KMS-11 (cell line): ENCODE results near the gene PYCR2.
"Not testable (repeated sequence)": the region's sequence is repeated elsewhere in the genome, so short reads cannot be mapped to it uniquely, and the experiment has no call there.

Source experiments
- H2AFZ ChIP-seq: fragments of 200-600 bp; sonication (generic); 2 replicates; pipeline ENCODE4 v1.6.1; 2016; ENCODE audit warnings: antibody characterized with exemption, mixed run types, low read depth
- H3K27ac ChIP-seq: fragments of 200-600 bp; sonication (generic); 2 replicates; pipeline ENCODE4 v1.6.1; 2016; ENCODE audit warnings: mild to moderate bottlenecking, mixed run types
- H3K27me3 ChIP-seq: fragments of 200-600 bp; sonication (generic); 2 replicates; pipeline ENCODE4 v1.6.1; 2017; ENCODE audit warnings: mild to moderate bottlenecking, low read depth, mixed run types, moderate library complexity; ENCODE audit not compliant: insufficient read depth
- H3K36me3 ChIP-seq: fragments of 200-600 bp; sonication (generic); 2 replicates; pipeline ENCODE4 v1.6.1; 2017; ENCODE audit warnings: mild to moderate bottlenecking, mixed run types; ENCODE audit not compliant: insufficient read depth
- H3K4me1 ChIP-seq: fragments of 200-600 bp; sonication (generic); 2 replicates; pipeline ENCODE4 v1.6.1; 2016; ENCODE audit warnings: mild to moderate bottlenecking, low read depth, mixed run types; ENCODE audit not compliant: poor library complexity, severe bottlenecking
- H3K4me2 ChIP-seq: fragments of 200-600 bp; sonication (generic); 2 replicates; pipeline ENCODE4 v1.7.0; 2016; ENCODE audit warnings: mild to moderate bottlenecking, mixed run types
- H3K4me3 ChIP-seq: fragments of 200-600 bp; sonication (generic); IDR thresholded peaks from 2 replicates; pipeline ENCODE4 v1.6.1; 2017; ENCODE audit warnings: low read depth, low read length, mixed read lengths; ENCODE audit not compliant: insufficient read depth
- H3K79me2 ChIP-seq: fragments of 200-600 bp; sonication (generic); 2 replicates; pipeline ENCODE4 v1.6.1; 2016; ENCODE audit warnings: low read depth, mixed run types; ENCODE audit not compliant: insufficient read depth
- H3K9ac ChIP-seq: fragments of 200-600 bp; sonication (generic); 2 replicates; pipeline ENCODE4 v1.6.1; 2016; ENCODE audit warnings: mild to moderate bottlenecking, mixed run types
- H4K20me1 ChIP-seq: fragments of 200-600 bp; sonication (generic); 2 replicates; pipeline ENCODE4 v1.6.1; 2016; ENCODE audit warnings: mild to moderate bottlenecking, mixed run types; ENCODE audit not compliant: insufficient read depth
- TF ChIP-seq, protein P1 (sequence below): fragments of 200-600 bp; sonication (generic); conservative IDR thresholded peaks from 2 replicates; pipeline ENCODE4 v1.6.1; 2017; ENCODE audit warnings: low read depth, mild to moderate bottlenecking, antibody characterized with exemption, low read length, moderate library complexity, mixed read lengths

The PYCR2 gene

DNA sequence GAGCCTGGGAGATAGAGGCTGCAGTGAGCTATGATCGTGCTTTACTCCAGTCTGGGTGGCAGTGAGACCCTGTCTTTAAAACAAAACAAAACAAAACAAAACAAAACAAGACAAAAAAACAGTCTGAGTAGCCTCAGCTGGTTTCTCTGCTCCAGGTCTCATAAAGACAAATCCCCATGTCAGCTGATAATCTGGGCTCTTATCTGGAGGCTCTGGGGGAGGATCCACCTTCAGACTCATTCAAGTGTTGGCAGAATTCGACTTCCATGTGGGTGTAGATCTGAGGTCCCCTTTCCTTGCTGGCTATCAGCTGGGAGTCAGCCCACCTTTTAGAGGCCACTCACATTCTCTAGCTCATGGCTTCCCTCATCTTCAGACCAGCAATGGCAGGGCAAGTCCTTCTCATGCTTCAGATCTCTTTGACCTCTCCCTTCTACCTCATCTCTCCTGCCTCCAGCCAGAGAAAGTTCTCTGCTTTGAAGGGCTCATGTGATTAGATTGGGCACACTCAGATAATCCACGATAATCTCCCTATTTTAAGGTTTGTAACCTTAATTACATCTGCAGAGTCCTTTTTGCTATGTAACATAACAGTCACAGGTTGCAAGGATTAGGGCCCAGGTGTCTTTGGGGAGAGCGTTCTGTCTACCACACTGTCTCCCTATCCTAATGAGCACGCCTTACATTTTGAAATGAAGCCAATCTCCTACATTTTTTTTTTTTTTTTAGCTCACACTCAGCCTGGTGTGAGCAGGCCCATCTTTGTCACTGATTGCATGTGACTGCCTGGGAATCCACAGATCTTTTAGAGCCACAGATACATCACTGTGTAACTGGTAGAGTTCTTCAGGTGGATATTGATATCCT, 7.5 kb upstream of the PYCR2 start:
- H3K9ac ChIP-seq, result no peak overlapping the region
- H2AFZ ChIP-seq, result peak overlapping the region; percentile 1; the same call in 1 of the 2 replicates

GRCh38 chr1:225930566-225930965, 6.5 kb upstream of the PYCR2 start:
- no peak overlapping the region for H2AFZ ChIP-seq
- no peaks in the 10 kb centered on the region for H3K79me2 ChIP-seq

More for the DNA sequence above, 7.5 kb upstream of the PYCR2 start:
- no peaks in the 10 kb centered on the region for H3K79me2 ChIP-seq
- no peak overlapping the region for H3K4me2 ChIP-seq
- no peaks in the 10 kb centered on the region for H3K27me3 ChIP-seq
- no peaks in the 10 kb centered on the region for H4K20me1 ChIP-seq
- TF ChIP-seq, protein P1, sequence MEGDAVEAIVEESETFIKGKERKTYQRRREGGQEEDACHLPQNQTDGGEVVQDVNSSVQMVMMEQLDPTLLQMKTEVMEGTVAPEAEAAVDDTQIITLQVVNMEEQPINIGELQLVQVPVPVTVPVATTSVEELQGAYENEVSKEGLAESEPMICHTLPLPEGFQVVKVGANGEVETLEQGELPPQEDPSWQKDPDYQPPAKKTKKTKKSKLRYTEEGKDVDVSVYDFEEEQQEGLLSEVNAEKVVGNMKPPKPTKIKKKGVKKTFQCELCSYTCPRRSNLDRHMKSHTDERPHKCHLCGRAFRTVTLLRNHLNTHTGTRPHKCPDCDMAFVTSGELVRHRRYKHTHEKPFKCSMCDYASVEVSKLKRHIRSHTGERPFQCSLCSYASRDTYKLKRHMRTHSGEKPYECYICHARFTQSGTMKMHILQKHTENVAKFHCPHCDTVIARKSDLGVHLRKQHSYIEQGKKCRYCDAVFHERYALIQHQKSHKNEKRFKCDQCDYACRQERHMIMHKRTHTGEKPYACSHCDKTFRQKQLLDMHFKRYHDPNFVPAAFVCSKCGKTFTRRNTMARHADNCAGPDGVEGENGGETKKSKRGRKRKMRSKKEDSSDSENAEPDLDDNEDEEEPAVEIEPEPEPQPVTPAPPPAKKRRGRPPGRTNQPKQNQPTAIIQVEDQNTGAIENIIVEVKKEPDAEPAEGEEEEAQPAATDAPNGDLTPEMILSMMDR, result no peak
- no peak overlapping the region for H3K27ac ChIP-seq
- peaks cover 6% of the 10 kb centered on the region for H3K4me1 ChIP-seq
- no peak overlapping the region for H3K4me3 ChIP-seq
- H3K36me3 ChIP-seq, result no peaks in the 10 kb centered on the region

DNA sequence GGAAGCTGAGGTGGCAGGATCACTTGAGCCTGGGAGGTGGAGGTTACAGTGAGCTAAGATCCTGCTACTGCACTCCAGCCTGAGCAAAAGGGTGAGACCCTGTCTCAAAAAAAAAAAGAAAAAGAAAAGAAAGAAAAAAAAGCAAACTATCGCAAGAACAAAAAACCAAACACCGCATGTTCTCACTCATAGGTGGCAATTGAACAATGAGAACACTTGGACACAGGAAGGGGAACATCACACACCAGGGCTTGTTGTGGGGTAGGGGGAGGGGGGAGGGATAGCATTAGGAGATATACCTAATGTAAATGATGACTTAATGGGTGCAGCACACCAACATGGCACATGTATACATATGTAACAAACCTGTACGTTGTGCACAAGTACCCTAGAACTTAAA, 5.4 kb upstream of the PYCR2 start:
- H3K4me1 ChIP-seq, H4K20me1 ChIP-seq, H3K27me3 ChIP-seq, H3K9ac ChIP-seq, H3K4me2 ChIP-seq, H3K79me2 ChIP-seq, H3K27ac ChIP-seq, H3K4me3 ChIP-seq, H3K36me3 ChIP-seq, H2AFZ ChIP-seq: not testable (repeated sequence)

More at GRCh38 chr1:225930566-225930965, 6.5 kb upstream of the PYCR2 start:
- H3K27ac ChIP-seq, result no peak overlapping the region
- H4K20me1 ChIP-seq, result no peaks in the 10 kb centered on the region
- H3K27me3 ChIP-seq, result no peaks in the 10 kb centered on the region
- no peaks in the 10 kb centered on the region for H3K36me3 ChIP-seq
- TF ChIP-seq, protein P1, result no peak
- H3K4me2 ChIP-seq, result no peak overlapping the region
- no peak overlapping the region for H3K4me3 ChIP-seq
- H3K4me1 ChIP-seq, result no peaks in the 10 kb centered on the region
- H3K9ac ChIP-seq, result no peak overlapping the region

DNA sequence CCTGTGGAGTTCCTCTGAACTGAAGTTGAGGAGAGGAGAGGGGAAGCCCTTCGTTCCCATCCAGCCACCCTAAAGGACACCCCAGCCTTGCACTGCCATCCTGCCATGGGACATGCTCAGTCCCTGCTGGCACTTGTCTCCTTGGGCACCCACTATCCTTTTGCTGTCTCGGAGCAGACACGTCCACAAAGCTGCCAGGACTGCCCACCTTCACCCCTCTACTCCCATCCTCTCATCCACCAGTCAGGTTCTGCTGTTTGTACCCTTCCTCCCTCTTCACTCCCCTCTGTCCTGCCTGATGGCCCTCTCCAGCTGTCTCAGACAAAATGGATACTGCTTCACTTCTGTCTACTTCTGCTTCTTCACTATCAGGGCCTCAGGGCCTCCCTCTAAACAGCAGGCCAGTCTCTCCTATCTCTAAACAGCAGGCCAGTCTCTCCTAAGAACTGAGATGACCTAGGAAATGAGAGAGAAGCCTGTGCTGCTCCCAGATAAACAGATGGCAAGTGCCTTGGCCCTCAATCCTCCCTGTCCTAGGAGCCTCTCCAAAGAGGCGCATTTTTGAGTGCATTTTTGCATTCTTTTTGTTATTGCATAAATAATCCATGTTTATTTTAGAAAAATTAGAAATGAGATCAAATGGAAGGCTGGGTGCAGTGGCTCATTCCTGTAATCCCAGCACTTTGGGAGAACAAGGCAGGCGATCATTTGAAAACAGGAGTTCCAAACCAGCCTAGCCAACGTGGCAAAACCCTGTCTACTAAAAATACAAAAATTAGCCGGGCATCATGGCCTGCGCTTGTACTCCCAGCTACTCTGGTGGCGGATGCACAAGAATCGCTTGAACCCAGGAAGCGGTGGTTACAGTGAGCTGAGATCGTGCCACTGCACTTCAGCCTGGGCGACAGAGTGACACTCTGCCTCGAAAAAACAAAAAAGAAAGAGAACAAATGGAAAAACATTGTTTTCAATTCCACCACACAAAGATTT, 4.4 kb upstream of the PYCR2 start:
- no peaks in the 10 kb centered on the region for H3K36me3 ChIP-seq
- TF ChIP-seq, protein P1, result no peak
- no peak overlapping the region for H3K4me3 ChIP-seq
- H3K27me3 ChIP-seq, result no peaks in the 10 kb centered on the region
- no peak overlapping the region for H2AFZ ChIP-seq
- peaks cover 7% of the 10 kb centered on the region for H3K4me1 ChIP-seq
- H3K79me2 ChIP-seq, result peaks cover 5% of the 10 kb centered on the region
- no peak overlapping the region for H3K9ac ChIP-seq
- H3K4me2 ChIP-seq, result no peak overlapping the region
- no peak overlapping the region for H3K27ac ChIP-seq
- no peaks in the 10 kb centered on the region for H4K20me1 ChIP-seq
